ENCODE data around the gene MORN2. TPM values are rescaled to one million over a fixed set of nuclear protein-coding genes. Genes with fewer than 3 reads are reported as not detected.

MORN2 gene
- total RNA-seq, 1 experiment from 2014 or later = 24.4 TPM

GRCh38 chr2:38886063-38886462 lies 10.3 kb downstream of the MORN2 start:
- ChIA-PET POLR2A (ENCODE audit: unreplicated experiment) (no interaction called here), CTCF (no interaction called here)
- H3F3A ChIP-seq (ENCODE audit: low read length, unreplicated experiment) = peaks cover 3% of the 10 kb centered on the region
- no peak overlapping the region for H3K27ac ChIP-seq (ENCODE audit: low read length)
- DNase-seq (no peak), ATAC-seq (no peak)
- no peak overlapping the region for H3K4me2 ChIP-seq (ENCODE audit: low read length)
- H3K4me3 ChIP-seq (ENCODE audit: low read length) = no peak overlapping the region
- no peaks in the 10 kb centered on the region for H3K27me3 ChIP-seq (ENCODE audit: low read length)
- H3K4me1 ChIP-seq (ENCODE audit: insufficient read depth, low read length) = no peaks in the 10 kb centered on the region
- no peaks in the 10 kb centered on the region; the same call in 1 of the 2 replicates for H3K36me3 ChIP-seq (ENCODE audit: low read depth, low read length)
- intact Hi-C loops (cut with micrococcal nuclease) = no loop called here
- no peak overlapping the region for H2AFZ ChIP-seq (ENCODE audit: low read length)
- no peaks in the 10 kb centered on the region for H3K9me3 ChIP-seq (ENCODE audit: low read length)
- no peaks in the 10 kb centered on the region for H3K9me2 ChIP-seq (replicated peaks; ENCODE audit: low read length)
- H4K20me1 ChIP-seq (ENCODE audit: low read length) = no peaks in the 10 kb centered on the region
- H3K9ac ChIP-seq (ENCODE audit: low read length) = no peak overlapping the region
- TF ChIP-seq EZH2 (IDR thresholded peaks at IDR 0.05; ENCODE audit: low read length, unreplicated experiment) (no peak), EZH2phosphoT487 (IDR thresholded peaks at IDR 0.05; ENCODE audit: borderline replicate concordance, low read length) (no peak), CTCF (conservative IDR thresholded peaks at IDR 0.05; ENCODE audit: low read depth, low read length) (no peak)
- BruUV-seq (replicated peaks) = no TSS peak
- H3K79me2 ChIP-seq (ENCODE audit: low read length) = no peaks in the 10 kb centered on the region

DNA sequence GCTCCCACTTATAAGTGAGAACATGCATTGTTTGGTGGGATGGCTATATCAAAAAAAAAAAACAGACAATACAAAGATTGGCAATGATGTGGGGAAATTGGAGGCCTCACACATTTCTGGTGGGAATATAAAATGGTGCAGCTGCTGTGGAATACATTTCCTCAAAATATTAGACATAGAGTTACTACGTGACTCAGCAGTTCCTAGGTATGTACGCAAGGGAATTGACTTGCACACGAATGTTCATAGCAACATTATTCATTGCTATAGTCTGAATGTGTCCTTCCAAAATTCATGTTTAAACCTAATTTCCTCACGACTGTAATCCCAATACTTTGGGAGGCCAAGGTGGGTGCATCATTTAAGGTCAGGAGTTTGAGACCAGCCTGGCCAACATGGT lies 11.6 kb downstream of the MORN2 start:
- no peak for TF ChIP-seq CTCF (conservative IDR thresholded peaks at IDR 0.05; ENCODE audit: low read depth, low read length)
- TF ChIP-seq EZH2phosphoT487 (IDR thresholded peaks at IDR 0.05; ENCODE audit: borderline replicate concordance, low read length) = no peak
- no peak for TF ChIP-seq EZH2 (IDR thresholded peaks at IDR 0.05; ENCODE audit: low read length, unreplicated experiment)
- H3K79me2 ChIP-seq (ENCODE audit: low read length) = no peaks in the 10 kb centered on the region

DNA sequence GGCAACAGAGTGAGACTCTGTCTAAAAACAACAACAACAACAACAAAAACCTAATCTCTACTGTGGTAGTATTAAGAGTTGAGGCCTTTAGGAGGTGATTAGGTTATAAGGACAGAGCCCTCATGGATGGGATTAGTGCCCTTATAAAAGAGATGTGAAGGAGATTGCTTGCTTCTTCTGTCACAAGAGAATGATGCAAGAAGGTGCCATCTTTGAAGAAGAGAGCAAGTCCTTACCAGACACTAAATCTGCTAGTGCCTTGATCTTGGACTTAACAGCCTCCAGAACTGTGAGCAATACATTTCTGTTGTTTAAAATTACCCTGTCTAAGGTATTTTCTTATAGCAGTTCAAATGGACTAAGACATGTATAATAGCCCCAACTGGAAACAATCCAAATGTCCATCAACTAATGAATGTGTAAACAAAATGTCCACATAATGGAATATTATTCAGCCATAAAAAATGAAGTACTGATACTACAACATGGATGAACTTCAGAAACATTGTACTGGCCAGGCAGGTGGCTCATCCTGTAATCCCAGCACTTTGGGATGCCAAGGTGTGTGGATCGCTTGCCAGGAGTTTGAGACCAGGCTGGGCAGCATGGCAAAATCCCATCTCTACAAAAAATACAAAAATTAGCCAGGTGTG lies 12.3 kb downstream of the MORN2 start:
- Histone ChIP-seq H3K4me2 (ENCODE audit: low read length) (no peak overlapping the region), H2AFZ (ENCODE audit: low read length) (no peak overlapping the region), H3K4me3 (ENCODE audit: low read length) (no peak overlapping the region), H3K27me3 (ENCODE audit: low read length) (no peaks in the 10 kb centered on the region), H3K9me2 (replicated peaks; ENCODE audit: low read length) (no peaks in the 10 kb centered on the region), H3K4me1 (ENCODE audit: insufficient read depth, low read length) (no peaks in the 10 kb centered on the region), H3K79me2 (ENCODE audit: low read length) (no peaks in the 10 kb centered on the region), H4K20me1 (ENCODE audit: low read length) (no peaks in the 10 kb centered on the region), H3K27ac (ENCODE audit: low read length) (no peak overlapping the region), H3F3A (ENCODE audit: low read length, unreplicated experiment) (no peaks in the 10 kb centered on the region), H3K36me3 (ENCODE audit: low read depth, low read length) (no peaks in the 10 kb centered on the region), H3K9ac (ENCODE audit: low read length) (no peak overlapping the region), H3K9me3 (ENCODE audit: low read length) (no peaks in the 10 kb centered on the region)
- ChIA-PET CTCF (no interaction called here), POLR2A (ENCODE audit: unreplicated experiment) (no interaction called here)
- TF ChIP-seq EZH2 (IDR thresholded peaks at IDR 0.05; ENCODE audit: low read length, unreplicated experiment) (no peak), EZH2phosphoT487 (IDR thresholded peaks at IDR 0.05; ENCODE audit: borderline replicate concordance, low read length) (no peak), CTCF (conservative IDR thresholded peaks at IDR 0.05; ENCODE audit: low read depth, low read length) (no peak)
- no TSS peak for BruUV-seq (replicated peaks)
- DNase-seq = no peak
- no peak for ATAC-seq
- intact Hi-C loops (cut with micrococcal nuclease) = no loop called here

More for the DNA sequence above, 11.6 kb downstream of the MORN2 start:
- ChIA-PET POLR2A (ENCODE audit: unreplicated experiment) (no interaction called here), CTCF (no interaction called here)
- no peaks in the 10 kb centered on the region for H3K9me3 ChIP-seq (ENCODE audit: low read length)
- no peak overlapping the region for H3K9ac ChIP-seq (ENCODE audit: low read length)
- no peak overlapping the region for H3K4me2 ChIP-seq (ENCODE audit: low read length)
- no peaks in the 10 kb centered on the region; the same call in 1 of the 2 replicates for H3K36me3 ChIP-seq (ENCODE audit: low read depth, low read length)
- H2AFZ ChIP-seq (ENCODE audit: low read length) = no peak overlapping the region
- DNase-seq = no peak
- H3K27me3 ChIP-seq (ENCODE audit: low read length) = no peaks in the 10 kb centered on the region
- intact Hi-C loops (cut with micrococcal nuclease) = no loop called here
- H3K9me2 ChIP-seq (replicated peaks; ENCODE audit: low read length) = no peaks in the 10 kb centered on the region
- no peaks in the 10 kb centered on the region for H3F3A ChIP-seq (ENCODE audit: low read length, unreplicated experiment)
- no peak overlapping the region for H3K4me3 ChIP-seq (ENCODE audit: low read length)
- no TSS peak for BruUV-seq (replicated peaks)
- ATAC-seq = no peak
- no peaks in the 10 kb centered on the region for H4K20me1 ChIP-seq (ENCODE audit: low read length)
- no peak overlapping the region for H3K27ac ChIP-seq (ENCODE audit: low read length)
- no peaks in the 10 kb centered on the region for H3K4me1 ChIP-seq (ENCODE audit: insufficient read depth, low read length)
